Fibroblast of gingiva (primary cell): ENCODE measurements around the gene AGAP3.
A peak's percentile ranks its signal among the peaks of the same experiment; 100 is the strongest.

Experiments
- DNase-seq: peaks from one replicate; pipeline ENCODE4 v3.0.0-alpha.2; 2011; ENCODE audit warnings: low read depth

The AGAP3 gene

DNA sequence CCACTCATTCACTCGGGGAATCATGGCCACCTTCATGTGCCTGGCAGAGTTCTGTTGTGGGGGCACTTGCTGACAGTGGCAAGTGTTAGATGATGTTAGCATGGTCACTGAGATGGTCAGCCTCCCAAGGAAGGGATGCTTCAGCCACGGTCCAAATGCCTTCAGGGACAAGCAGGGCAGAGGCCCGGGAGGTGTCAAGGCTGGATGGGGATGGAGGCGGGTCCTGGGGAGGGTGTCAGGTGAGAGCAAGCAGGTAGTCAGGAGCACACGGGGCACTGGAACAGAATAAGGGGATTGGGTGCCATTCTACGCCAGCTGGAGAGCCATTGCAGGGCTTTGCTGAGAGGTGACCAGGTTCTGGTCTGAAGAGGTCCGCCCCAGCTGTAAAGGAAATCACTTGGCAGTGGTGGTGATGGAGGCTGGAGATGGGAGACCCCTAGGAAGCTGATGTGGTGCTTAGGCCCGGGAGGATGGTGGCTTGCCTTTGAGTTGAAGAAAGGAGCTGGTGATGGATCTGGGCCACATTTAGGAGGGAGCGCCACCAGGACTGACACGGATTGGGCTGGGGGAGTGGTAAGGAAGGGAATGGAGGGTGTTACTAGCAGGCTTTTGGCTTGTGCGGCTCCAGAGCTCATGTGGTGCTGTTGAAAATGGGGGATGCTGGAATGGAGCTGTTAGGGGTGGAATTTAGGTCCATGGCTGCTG lies 24.1 kb downstream of the AGAP3 start:
- no peak for DNase-seq

DNA sequence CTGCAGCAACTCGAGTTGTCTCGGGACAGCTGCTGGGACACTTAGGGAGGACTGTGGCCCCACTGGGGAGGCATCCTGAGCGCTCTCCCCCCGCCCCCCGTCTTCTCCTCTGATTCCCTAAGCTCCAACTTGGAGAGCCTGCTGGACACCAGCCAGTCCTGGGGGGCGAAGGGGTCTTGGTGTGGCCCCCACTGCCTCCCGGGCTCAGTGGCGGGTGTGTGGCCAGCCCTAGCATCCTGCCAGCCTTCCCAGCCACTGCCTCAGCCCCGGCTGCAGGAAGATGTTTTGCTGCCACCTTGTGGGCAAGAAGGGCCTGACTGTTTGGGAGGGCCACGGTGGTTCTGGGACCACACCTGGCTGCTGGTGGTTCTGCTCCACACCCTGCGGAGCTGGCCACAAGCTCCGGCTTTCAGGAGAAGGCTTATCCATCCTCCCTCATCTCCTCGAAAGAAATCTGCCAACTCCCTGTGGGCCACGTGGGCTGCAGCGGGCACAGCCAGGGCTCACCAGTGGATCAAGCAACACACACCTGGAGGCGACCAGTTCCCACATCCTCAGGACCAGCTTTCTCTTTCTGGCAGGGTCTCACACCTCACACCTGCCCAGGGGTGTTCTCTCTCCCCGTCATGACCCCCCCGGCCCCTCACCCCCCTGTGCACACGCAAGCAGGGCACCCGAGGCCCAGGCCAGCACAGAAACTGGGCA lies 24.8 kb downstream of the AGAP3 start:
- peak; percentile 55 for DNase-seq

DNA sequence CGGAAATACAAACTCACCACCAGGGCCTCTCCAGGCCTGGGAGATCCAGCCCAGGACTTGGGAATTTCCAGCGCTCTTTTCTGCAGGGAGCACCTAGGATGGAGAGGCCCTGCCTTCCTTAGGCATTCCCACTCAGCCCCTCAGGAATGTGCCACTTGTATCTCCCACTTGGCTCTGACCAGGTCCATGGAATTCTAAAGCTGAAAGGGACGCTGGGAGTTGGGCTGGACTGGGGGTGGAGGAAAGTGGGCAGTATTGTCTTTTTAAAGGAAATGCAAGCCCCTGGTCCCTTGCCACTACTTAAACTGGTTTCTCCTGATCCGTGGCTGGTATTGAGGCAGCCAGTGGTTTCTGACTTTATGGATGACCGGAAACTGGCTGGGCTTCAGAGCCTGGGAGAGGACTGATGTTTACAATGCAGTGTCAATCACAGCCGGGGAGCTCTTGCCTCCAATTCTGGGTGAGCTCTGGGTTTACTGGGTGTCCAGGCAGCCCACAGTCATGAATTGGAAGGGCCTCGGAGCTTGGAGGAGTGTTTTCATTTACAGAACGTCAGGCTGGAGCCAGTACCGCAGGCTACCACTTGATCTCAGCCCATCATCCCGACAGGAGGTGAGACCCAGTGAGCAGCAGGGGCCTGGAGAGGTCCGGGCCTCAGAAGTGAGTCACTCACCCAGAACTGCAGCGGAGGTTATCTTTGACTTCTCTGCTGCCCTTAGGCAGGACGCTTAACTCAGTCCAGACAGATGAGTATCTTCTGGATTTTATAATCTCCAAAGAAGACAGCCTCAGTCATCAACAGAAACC lies 27.3 kb downstream of the AGAP3 start:
- DNase-seq, result peak; percentile 33

DNA sequence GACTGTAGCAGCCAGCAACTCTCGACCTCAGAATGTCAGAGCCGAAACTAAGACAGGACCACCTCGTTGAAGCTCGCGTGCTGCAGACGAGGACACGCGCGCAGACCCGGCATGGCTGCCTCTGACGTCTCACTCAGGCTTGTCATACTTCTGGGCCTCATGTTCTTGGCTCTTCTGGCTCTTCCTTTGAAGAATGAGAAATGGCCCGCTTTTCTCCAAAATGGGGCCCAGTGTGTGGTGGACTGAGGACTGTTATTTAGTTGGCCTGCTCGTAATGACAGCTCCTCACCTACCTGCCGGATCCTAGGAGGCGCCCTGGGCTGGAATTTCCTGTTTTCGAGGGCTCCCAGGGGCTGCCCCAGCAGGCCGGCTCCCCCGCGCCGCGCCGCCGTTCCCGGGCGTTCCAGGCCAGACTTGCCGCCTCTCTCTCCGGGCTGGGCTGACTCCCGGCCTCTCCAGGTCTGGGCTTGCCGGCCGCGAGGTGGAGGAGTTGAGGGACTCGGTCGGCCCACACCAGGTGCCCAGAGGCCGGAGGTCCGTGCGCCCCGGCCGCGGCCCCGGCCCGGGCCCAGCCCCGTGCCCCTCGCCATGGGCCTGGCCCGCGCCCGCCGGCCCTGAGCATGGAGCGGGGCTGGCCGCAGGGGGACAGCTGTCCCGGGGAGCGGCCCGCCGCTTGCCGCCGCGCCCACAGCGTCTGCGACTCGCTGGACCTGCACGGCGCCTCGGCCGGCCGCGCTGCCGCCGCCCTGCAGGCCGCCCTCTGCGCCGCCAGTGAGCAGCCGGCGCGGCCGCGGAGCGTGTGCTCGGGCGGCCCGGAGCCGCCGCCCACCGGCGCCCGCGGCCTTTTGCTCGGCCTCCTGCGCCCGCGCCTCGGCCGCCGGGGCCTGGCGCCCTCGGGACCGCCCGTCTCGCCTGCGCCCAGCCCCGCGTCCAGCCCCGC lies 28.1 kb downstream of the AGAP3 start:
- DNase-seq, result no peak

DNA sequence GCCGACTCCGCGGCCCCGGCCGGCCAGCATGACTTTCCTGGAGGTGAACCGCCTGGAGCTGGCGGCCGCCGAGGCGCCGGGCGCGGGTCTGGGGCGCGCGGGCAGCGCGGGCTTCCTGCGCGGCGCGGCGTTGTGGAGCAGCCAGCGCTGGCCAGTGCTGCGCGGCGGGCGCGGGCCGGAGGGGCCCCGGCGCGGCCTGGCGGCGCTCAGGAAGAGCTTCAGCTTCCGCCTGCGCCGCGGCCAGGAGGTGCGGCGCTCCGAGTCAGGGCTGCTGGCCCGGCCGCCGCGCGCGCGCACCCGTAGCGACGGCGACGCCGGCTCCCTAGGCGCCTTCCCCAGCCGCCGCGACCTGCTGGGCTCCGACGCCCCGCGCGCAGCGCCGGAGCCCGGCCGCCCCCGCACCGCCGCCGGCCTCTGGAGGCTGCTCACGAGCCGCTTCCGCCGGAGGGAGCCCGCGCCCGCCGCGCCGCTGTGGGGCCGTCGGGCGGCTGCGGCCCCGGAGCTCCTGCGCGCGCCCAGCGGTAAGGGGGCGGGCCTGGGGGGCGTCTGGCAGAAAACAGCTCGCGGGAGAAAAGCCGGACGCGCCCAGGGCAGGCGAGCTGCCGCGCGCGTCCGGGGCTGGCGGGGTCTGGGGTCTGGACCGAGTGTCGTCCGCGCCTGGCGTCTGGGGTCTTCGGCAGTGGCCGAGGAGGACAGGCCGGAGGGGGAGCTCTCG lies 29.0 kb downstream of the AGAP3 start:
- no peak for DNase-seq

DNA sequence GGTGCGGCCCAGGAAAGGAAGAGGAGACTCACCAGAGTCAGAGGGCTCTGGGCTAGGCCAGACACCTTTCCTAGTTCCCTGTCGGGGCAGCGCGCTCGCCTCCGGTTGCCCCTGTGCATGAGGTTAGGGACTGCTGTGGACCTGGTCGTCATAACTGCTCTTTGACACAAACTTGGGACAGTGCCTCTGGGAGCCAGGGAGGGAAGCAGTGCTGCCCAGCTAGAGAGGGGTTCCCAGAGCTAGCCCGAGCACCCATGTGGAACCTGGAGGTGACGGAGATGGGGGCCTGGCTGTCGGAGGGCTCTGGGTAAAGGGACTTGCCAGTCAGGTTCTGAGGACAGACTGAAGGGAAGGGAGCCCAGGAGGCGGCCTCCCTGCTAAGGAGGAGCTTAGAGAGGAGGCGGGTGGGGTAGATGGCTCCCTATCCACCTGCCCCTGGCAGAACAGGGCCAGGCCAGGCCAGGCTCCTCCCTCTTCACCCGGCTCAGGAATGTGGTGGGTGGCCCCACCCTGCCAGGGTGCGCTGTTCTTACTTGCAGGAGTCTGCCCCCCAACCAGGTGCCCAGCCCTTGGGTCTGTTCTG lies 29.7 kb downstream of the AGAP3 start:
- no peak for DNase-seq

DNA sequence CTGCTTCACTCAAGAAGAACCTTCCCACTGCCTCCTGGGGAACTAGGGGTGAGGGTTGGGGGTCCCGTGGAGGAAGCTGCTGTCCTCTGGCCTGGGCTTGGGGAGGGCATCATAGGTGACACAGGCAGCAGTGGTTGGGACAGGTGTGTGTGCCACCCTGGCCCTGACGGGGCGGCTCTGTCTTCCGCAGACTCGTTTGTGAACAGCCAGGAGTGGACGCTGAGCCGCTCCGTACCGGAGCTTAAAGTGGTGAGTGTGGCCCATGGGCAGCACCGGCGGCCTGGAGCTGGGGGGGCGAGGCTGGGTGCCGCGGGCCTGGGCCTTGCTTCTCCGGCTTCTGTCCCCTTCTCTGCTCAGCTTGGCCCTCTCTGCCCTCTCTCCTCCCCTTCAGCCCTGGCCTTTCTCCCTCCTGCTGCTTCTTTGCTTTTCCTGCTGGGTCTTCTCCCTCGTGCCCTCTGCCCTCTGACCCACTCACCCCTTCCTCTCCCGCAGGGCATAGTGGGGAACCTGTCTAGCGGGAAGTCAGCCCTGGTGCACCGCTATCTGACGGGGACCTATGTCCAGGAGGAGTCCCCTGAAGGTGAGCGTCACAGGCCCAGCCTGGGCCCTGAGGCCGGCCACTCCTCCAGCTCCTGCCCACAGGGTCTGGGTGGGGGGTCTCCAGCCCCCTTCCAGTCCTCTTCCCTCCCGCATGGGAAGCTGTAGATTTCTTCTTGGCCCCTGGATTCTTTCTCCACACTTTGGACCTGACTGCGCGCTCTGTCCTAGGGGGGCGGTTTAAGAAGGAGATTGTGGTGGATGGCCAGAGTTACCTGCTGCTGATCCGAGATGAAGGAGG lies 30.5 kb downstream of the AGAP3 start:
- DNase-seq, result no peak

DNA sequence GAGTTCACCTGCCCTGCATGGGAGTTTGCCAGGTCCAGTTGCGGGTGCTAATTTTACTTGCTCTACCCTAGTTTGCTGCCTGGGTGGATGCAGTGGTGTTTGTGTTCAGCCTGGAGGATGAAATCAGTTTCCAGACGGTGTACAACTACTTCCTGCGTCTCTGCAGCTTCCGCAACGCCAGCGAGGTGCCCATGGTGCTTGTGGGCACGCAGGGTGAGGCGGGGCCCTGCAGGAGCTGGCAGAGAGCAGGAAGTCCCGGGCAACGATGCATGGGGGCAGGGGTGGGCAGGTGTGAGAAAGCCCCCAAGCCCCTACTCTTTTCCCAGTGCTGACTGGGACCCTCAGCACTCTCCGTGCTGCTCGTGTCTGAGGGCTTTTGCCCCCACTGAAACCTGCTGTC lies 31.3 kb downstream of the AGAP3 start:
- DNase-seq, result no peak

DNA sequence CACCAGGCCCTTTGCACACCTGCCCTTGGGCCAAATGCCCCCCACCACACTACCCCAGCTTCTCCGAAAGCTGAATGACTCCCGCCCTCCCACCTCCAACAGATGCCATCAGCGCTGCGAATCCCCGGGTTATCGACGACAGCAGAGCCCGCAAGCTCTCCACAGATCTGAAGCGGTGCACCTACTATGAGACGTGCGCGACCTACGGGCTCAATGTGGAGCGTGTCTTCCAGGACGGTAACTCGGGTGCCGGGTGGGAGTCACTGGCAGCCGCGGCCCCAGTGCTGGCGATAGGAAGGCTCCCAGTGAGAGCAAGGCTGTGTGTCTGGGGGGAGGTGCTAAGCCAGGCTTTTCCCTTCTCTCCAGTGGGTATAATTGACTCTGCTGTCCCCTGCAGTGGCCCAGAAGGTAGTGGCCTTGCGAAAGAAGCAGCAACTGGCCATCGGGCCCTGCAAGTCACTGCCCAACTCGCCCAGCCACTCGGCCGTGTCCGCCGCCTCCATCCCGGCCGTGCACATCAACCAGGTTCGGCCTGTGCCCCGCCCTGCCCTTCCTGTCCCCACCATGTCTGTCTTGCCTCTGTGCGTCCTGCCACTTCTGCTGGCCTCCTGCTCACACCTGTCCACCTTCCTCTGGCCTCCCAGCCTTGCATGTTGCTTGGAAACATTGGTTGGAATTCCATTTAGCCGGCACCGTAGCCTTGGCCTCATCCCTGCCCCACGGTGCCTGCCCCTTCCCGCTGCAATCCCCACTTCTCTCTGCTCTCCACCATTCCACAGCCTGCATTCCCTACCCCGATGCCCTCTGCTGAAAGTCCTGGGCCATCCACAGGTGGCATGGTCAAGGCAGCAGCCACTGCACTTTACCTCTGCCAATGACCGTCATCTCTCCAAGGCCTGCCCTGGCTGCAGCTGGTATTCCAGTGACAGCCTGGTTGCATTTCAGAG lies 32.1 kb downstream of the AGAP3 start:
- DNase-seq, result no peak

DNA sequence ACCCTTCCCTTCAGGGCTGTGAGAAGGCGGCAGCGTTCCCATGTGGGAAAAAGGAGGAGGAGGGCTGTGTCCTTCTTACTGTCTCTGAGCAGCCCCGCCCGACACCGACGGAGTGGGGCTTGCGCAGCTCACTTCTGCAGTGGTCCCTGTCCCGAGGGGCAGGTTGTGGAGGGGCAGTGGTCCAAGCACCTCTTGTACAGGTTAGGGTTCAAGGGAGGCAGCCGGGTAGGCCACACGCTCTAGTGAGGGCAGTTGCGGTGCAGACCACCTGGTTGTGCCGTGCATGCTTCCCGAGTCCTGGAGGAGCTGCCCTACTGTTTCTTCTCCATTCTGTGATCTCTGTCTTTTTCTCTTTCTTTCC lies 32.8 kb downstream of the AGAP3 start:
- DNase-seq, result no peak

DNA sequence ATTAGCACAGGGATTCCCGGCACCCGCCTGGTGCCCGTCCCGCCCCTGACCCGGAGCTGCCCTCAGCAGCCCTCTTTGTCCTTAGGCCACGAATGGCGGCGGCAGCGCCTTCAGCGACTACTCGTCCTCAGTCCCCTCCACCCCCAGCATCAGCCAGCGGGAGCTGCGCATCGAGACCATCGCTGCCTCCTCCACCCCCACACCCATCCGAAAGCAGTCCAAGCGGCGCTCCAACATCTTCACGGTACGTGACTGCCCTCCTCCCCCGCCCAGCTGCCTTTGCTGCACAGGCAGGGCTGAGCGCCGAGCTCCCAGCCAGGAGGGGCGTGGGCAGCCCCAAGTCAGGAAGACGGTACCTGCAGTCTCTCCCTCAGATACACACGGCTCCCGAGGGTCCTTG lies 33.6 kb downstream of the AGAP3 start:
- DNase-seq, result no peak

DNA sequence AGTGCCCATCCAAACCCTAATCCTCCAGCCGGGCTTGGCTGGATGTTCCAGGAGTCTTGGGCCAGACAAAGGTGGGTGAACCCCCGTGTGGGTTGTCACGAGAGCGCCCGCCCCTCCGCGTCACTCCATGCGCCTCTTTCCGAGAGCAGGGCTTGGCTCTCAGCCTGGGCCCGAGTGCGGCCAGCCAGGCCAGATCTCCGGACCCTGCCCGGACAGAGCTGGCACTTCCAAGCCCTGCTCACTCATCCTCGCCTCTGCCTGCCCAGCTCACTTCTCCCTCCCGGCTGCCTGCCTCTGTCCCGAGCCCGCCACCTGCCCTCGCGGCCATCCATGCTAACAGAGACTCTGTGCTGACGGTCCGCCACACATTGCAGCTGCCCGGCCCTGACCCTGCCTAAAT lies 34.6 kb downstream of the AGAP3 start:
- no peak for DNase-seq

DNA sequence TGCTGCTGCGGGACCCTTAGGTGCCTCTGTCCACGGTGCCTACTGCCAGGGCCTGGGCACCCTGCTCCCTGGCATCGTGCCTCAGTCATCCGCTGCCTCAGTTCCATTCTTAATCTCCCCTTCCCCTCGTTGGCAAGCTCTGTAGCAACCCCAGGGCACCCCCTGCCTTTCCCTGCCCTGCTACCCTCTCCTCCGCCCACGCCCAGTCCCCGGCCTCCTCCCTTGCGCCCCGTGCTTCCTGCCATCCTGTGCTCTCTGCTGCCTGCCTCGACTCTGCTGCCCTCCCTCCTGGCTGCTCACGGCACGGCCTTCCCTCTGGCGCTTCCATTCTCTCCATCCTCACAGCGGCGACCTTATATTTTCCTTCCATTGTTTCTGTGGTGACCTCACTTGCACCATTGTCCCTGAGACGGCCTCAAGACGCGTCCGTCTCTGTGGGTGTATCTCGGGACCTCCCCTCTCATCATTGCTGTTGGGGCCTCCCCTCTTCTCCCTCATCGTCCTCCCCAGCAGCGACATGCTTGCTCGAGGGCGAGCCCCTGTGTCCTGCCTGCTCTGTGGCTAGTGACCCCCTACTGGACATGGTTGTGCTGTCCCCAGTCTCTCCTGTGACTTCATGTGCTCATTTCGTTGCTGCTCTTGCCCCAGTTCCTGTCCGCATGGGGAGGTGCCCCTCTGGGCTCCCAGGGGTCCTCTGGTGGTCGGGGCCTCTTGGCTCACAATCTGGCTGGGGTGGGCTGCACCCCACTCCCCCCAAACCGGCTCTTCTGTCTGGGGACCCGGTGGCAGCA lies 35.3 kb downstream of the AGAP3 start:
- DNase-seq, result no peak

DNA sequence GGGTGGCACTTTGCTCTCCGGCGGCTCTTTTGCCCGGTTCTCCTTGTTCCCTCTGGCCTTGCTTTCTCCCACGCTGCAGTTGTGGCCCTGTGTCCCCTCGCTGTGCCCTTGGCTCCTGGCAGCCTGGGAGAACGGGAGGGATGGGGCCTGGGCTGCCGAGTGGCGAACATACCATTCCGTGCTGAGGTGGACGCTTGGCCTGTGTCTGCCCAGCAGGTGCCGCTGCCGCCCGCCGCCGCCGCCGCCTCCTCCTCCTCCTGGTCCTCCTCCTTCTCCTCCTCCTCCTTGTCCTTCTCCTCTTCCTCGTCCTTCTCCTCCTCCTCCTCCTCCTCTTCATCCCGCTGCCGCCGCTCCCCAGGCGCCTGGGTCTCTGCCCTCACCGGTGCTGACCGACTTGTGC lies 36.0 kb downstream of the AGAP3 start:
- no peak for DNase-seq

DNA sequence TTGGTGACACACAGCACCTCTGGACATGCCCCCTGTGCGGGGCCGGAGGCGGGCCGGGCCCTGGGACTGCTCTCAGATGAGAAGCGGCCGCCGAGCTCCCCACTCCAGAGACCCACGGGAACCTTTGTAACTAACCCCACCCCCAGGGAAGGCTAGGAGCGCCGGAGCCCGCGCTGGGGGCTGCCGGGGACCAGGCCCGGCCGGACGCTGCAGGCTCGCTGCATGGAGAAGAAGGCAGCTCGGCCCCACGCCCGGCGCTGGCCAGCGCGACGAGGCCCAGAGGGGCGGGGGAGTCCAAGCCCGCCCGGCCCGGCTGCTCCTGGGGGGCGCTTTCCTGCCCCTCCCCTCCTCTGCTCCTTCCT lies 36.5 kb downstream of the AGAP3 start:
- no peak for DNase-seq

DNA sequence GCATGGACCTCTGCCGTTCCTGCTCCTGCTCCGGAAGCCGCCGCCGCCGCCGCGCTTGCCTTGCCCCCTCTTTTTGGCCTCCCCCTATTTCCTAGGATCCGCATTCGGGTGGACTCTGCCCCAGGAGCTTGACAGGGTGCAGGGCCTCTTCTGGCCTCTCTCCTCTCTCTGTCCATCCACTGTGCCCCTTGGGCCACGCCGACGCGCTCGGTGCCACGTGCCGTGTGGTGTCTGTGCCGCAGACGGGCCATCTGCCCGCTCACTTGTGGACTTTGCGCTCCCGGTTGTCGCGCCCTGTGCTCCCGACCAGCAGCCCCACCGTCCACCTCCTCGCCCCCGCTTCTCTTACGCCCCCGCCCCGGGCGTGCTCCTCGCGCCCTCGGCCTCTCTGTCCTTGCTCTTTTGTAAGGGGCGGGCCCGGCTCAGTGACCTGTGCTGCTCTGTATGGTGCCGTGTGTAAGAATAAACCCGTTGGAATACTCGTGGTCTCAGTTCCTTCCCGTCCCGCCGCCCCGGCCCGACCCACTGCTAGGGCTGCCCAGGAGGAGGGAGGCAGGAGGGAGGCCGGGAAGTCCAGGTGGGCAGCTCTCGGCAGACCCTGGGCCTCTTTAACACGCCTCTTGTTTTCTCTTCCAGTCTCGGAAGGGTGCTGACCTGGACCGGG lies 37.0 kb downstream of the AGAP3 start:
- no peak for DNase-seq

DNA sequence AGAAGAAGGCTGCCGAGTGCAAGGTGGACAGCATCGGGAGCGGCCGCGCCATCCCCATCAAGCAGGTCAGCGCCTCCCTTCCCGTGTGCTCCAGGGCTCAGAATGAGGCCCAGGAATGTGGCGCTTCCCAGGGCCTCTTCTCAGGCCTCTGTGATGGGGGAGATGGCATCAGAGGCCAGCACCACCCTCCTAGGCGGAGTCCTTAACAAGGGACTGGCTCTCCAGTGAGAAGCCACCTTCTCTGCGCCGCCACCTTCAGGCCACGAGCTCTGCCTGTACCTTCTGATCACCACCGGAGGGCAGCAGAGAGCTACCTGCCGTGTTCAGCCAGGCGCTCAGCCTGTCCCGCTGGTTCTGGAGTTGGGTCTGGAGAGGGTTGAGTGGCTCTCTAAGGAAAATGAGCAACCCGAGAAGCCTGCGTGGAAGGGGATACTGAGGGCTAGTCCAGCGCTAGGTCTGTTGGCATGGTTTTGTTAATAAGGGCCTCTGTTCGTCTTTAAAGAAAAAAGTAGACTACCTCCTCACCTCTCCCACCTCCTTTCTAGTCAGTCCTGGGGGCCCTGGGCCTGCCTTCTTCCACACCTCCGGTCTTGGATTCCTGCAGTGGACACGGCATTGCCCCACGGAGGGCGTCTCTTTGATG lies 37.7 kb downstream of the AGAP3 start:
- DNase-seq, result peak; percentile 69
